Fibroblast of lung (primary cell): ENCODE results near the gene SLC26A6. TPM values are rescaled to one million over a fixed set of nuclear protein-coding genes. Genes with fewer than 3 reads are reported as not detected.

ENCODE experiments used
- DNase-seq, 2 donors: peaks; one replicate each; pipeline versions ENCODE4 v3.0.0 to v3.0.0-alpha.2; 2010; ENCODE audit warnings: low read depth in 2 of 2
- H2AFZ ChIP-seq: 2 replicates; pipeline ENCODE4 v1.5.1; 2012; ENCODE audit warnings: low read length, control low read depth, inconsistent platforms
- H3K27ac ChIP-seq: 2 replicates; pipeline ENCODE4 v1.5.1; 2011; ENCODE audit warnings: low read length, control low read depth; ENCODE audit not compliant: insufficient read depth
- H3K27me3 ChIP-seq: 2 replicates; pipeline ENCODE4 v1.5.1; 2011; ENCODE audit warnings: mild to moderate bottlenecking, low read length; ENCODE audit not compliant: control insufficient read depth, insufficient read depth
- H3K36me3 ChIP-seq: 2 replicates; pipeline ENCODE4 v1.5.1; 2011; ENCODE audit warnings: low read length; ENCODE audit not compliant: control insufficient read depth, insufficient read depth
- H3K4me1 ChIP-seq: 2 replicates; pipeline ENCODE4 v1.5.1; 2011; ENCODE audit warnings: low read length; ENCODE audit not compliant: control insufficient read depth, insufficient read depth; ENCODE audit errors: extremely low read depth
- H3K4me2 ChIP-seq: 2 replicates; pipeline ENCODE4 v1.5.1; 2011; ENCODE audit warnings: low read length, control low read depth; ENCODE audit not compliant: insufficient read depth; ENCODE audit errors: extremely low read depth
- H3K4me3 ChIP-seq, 4 experiments: fragments of 200-600 bp in 1 of 4; sonication (generic) in 1 of 4; replicated peaks in 1 of 4; 2 replicates each; pipeline ENCODE4 v1.5.1; 2011 to 2016; ENCODE audit warnings: low read length in 4 of 4, low read depth in 3 of 4, mild to moderate bottlenecking in 3 of 4, control low read depth in 2 of 4, inconsistent platforms in 1 of 4, mixed read lengths in 1 of 4; ENCODE audit not compliant: insufficient read depth in 1 of 4; ENCODE audit errors: control extremely low read depth in 1 of 4
- H3K79me2 ChIP-seq: 2 replicates; pipeline ENCODE4 v1.5.1; 2012; ENCODE audit warnings: mild to moderate bottlenecking, low read length, inconsistent platforms; ENCODE audit not compliant: control insufficient read depth, insufficient read depth
- H3K9ac ChIP-seq: 2 replicates; pipeline ENCODE4 v1.5.1; 2011; ENCODE audit warnings: mild to moderate bottlenecking, low read length, control low read depth; ENCODE audit not compliant: insufficient read depth
- H3K9me3 ChIP-seq: 2 replicates; pipeline ENCODE4 v1.5.1; 2012; ENCODE audit warnings: low read depth, low read length; ENCODE audit not compliant: control insufficient read depth, insufficient read depth
- H4K20me1 ChIP-seq: 2 replicates; pipeline ENCODE4 v1.5.1; 2011; ENCODE audit warnings: low read length; ENCODE audit not compliant: control insufficient read depth, insufficient read depth; ENCODE audit errors: extremely low read depth
- EZH2 ChIP-seq: IDR thresholded peaks from 2 replicates; pipeline ENCODE4 v1.5.1; 2012; ENCODE audit warnings: low read length, control low read depth, mild to moderate bottlenecking; ENCODE audit errors: missing control alignments
- polyA plus RNA-seq, 2 donors: library from polyadenylated mRNA; depleted of rRNA in 1 of 2; stranded (reverse) in 1 of 2; unstranded in 1 of 2; fragments of >200 nt; gene quantifications; 2 replicates each; pipeline ENCODE4 v1.2.1, GENCODE V29; 2011 to 2012; ENCODE audit warnings: missing spikeins in 1 of 2
- total RNA-seq: library from RNA; depleted of rRNA; stranded (reverse); fragments of >200 nt; gene quantifications from 2 replicates; pipeline ENCODE4 v1.2.1, GENCODE V29; 2014
- TF ChIP-seq, protein P1 (sequence below), 2 donors: IDR thresholded peaks in 1 of 2; conservative IDR thresholded peaks in 1 of 2; 1 replicate in 1 of 2; 2 replicates in 1 of 2; pipeline ENCODE4 v1.5.1; 2011 to 2012; ENCODE audit warnings: low read length in 2 of 2, control low read depth in 1 of 2, inconsistent platforms in 1 of 2, low read depth in 1 of 2, mild to moderate bottlenecking in 1 of 2

Gene SLC26A6
- total and polyA plus RNA-seq, 2 donors (not counting 1 experiment from before 2014, with no cell fraction given), result 20.9 to 36.3 TPM

DNA sequence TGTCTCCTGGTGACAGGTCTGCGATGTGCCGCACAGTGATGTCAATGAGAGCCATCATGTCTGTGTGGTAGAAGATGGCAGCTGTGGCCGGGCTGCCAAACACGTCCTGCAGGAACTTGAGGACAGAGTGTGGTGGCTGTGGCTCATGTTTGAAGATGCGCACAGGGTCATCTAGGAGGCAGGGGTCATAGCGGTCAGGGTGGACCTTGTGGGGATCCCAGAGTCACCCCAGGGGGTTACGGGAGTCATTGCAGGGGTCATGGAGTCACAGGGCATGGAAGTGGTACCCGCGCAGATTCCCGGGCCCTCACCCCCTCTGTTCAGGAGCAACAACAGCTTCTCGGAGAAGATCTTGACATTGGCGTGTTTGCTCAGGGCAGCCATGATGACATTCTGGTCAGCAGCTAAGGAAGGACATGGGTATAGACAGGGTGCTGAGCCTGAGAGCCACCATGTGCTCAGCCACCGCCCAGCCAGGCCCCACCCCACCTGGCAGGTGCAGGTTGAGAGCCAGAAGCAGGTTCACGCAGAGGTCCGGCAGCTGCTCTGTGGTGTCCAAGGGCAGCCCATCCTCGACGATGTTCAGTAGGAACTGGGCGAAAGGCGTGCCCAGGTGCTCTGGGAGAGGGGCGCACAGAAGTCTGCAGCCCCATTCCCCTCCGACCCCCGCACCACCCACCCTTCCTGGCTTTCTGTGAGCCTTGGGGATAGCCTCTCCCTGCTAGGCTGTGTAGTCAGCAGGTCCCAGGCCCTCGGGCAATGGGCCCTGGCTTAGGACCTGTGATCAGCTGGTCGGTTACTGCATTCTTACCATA is 43.5 kb upstream of the SLC26A6 start:
- H3K36me3 ChIP-seq, result peaks cover 36% of the 10 kb centered on the region
- no peak overlapping the region for H3K9ac ChIP-seq
- no peak for DNase-seq
- TF ChIP-seq, protein P1, sequence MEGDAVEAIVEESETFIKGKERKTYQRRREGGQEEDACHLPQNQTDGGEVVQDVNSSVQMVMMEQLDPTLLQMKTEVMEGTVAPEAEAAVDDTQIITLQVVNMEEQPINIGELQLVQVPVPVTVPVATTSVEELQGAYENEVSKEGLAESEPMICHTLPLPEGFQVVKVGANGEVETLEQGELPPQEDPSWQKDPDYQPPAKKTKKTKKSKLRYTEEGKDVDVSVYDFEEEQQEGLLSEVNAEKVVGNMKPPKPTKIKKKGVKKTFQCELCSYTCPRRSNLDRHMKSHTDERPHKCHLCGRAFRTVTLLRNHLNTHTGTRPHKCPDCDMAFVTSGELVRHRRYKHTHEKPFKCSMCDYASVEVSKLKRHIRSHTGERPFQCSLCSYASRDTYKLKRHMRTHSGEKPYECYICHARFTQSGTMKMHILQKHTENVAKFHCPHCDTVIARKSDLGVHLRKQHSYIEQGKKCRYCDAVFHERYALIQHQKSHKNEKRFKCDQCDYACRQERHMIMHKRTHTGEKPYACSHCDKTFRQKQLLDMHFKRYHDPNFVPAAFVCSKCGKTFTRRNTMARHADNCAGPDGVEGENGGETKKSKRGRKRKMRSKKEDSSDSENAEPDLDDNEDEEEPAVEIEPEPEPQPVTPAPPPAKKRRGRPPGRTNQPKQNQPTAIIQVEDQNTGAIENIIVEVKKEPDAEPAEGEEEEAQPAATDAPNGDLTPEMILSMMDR (conservative IDR thresholded peaks at IDR 0.05 in 1 of 2, IDR thresholded peaks at IDR 0.05 in 1 of 2; ENCODE audit: low read depth in 1 of 2, low read length in 2 of 2), result no peak
- no peak for TF ChIP-seq EZH2
- no peak overlapping the region for H3K27ac ChIP-seq
- no peak overlapping the region for H3K4me2 ChIP-seq
- H3K79me2 ChIP-seq, result peaks cover 2% of the 10 kb centered on the region
- H3K4me1 ChIP-seq, result peaks cover 12% of the 10 kb centered on the region
- no peaks in the 10 kb centered on the region for H3K27me3 ChIP-seq
- no peak overlapping the region for H3K4me3 ChIP-seq
- no peaks in the 10 kb centered on the region for H4K20me1 ChIP-seq
- no peak overlapping the region for H2AFZ ChIP-seq
- no peaks in the 10 kb centered on the region for H3K9me3 ChIP-seq

DNA sequence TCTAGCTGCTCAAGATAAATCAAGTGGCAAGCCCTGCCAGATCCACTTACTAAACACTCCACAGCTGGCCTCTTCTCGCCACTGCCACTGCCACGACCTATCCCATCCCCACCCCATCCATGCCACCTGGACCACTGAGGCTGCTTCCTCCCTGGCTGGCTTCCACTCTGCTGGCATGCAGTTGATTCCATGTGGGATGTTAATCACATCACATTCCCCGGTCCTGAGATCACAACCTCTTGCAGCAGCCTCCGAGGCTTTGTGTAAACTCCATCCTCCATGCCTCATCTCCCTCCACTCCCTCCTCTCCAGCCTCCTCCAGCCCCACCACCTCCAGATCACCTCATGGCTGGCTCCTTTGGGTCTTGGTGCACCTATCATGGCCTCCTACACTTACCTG is 42.8 kb upstream of the SLC26A6 start:
- no peaks in the 10 kb centered on the region for H4K20me1 ChIP-seq
- peaks cover 36% of the 10 kb centered on the region for H3K36me3 ChIP-seq
- H3K79me2 ChIP-seq, result no peaks in the 10 kb centered on the region
- TF ChIP-seq, protein P1 (conservative IDR thresholded peaks at IDR 0.05 in 1 of 2, IDR thresholded peaks at IDR 0.05 in 1 of 2; ENCODE audit: low read depth in 1 of 2, low read length in 2 of 2), result no peak
- TF ChIP-seq EZH2, result no peak
- no peaks in the 10 kb centered on the region for H3K27me3 ChIP-seq
- DNase-seq, result peak; percentile 47 to 51
- H3K4me2 ChIP-seq, result no peak overlapping the region
- H3K9me3 ChIP-seq, result no peaks in the 10 kb centered on the region
- no peak overlapping the region for H2AFZ ChIP-seq
- peaks cover 7% of the 10 kb centered on the region for H3K4me1 ChIP-seq
- no peak overlapping the region for H3K4me3 ChIP-seq
- H3K27ac ChIP-seq, result no peak overlapping the region
- no peak overlapping the region for H3K9ac ChIP-seq

DNA sequence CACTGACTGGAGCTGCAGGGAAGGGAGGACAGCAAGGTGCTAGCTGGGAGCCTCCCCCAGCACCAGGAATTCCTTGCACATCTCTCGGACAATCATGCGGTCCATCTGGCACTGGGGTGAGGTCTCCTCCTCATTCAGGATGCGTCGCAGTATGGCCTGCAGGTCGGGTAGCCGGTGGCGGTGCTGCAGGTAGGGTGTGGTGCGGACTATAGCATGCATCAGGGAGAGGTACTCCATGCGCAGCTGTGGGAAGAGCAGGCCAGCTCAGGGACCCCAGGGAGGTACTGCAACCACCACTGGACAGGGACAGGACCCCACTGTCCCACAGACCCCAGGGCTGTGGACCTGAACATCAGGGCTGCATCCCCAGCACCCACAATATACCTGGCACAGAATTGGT is 39.2 kb upstream of the SLC26A6 start:
- H2AFZ ChIP-seq, result no peak overlapping the region
- no peak for DNase-seq
- H3K9ac ChIP-seq, result no peak overlapping the region
- H3K36me3 ChIP-seq, result peaks cover 15% of the 10 kb centered on the region
- no peaks in the 10 kb centered on the region for H3K9me3 ChIP-seq
- no peaks in the 10 kb centered on the region for H4K20me1 ChIP-seq
- peaks cover 7% of the 10 kb centered on the region for H3K4me1 ChIP-seq
- TF ChIP-seq EZH2, result no peak
- TF ChIP-seq, protein P1 (conservative IDR thresholded peaks at IDR 0.05 in 1 of 2, IDR thresholded peaks at IDR 0.05 in 1 of 2; ENCODE audit: low read depth in 1 of 2, low read length in 2 of 2), result no peak
- no peak overlapping the region for H3K27ac ChIP-seq
- no peaks in the 10 kb centered on the region for H3K79me2 ChIP-seq
- H3K27me3 ChIP-seq, result no peaks in the 10 kb centered on the region
- H3K4me3 ChIP-seq, result no peak overlapping the region
- H3K4me2 ChIP-seq, result no peak overlapping the region
